HCT116 (cell line): ENCODE data around the gene MAP3K12. TPM values are rescaled to one million over a fixed set of nuclear protein-coding genes. Genes with fewer than 3 reads are reported as not detected.

Experiments used
- ATAC-seq: fragments of 200-7000 bp; cut with Tn5 transposase; 2 replicates; pipeline ENCODE4 v1.9.1; 2020; ENCODE audit warnings: mild to moderate bottlenecking, moderate library complexity
- BruUV-seq: library from RNA; stranded (reverse); fragments of 400-500 nt; replicated peaks from 2 replicates; lab custom pipeline; 2021; lab: Mats Ljungman, UMichigan
- CTCF ChIA-PET: fragments of 300-600 bp; sonication (Branson Sonifier 250); formaldehyde crosslinking; loops from one replicate; lab custom pipeline; 2021; ENCODE audit warnings: antibody characterized with exemption; lab: Charles Lee
- POLR2A ChIA-PET: fragments of 300-600, 350-600 bp; sonication (Branson Sonifier 250); formaldehyde crosslinking; loops from one replicate; lab custom pipeline; 2021; ENCODE audit warnings: antibody characterized with exemption; lab: Charles Lee
- RAD21 ChIA-PET, 2 experiments: fragments of 300-600 bp; sonication (Branson Sonifier 250); formaldehyde crosslinking; loops; one replicate each; lab custom pipeline; 2023; ENCODE audit warnings: low total read pairs in 2 of 2; ENCODE audit not compliant: uncharacterized antibody in 2 of 2, unreplicated experiment in 2 of 2, low non-redundant PET in 1 of 2; lab: Charles Lee
- DNase-seq: peaks from one replicate; pipeline ENCODE4 v3.0.0-alpha.2; 2010; ENCODE audit warnings: low read depth, low spot score
- H2AFZ ChIP-seq: fragments of 200-600 bp; shearing (Covaris generic), sonication (generic); 2 replicates; pipeline ENCODE4 v1.6.1; 2017; ENCODE audit warnings: low read depth, mixed run types, mixed read lengths, antibody characterized with exemption, low read length; ENCODE audit not compliant: poor library complexity, severe bottlenecking
- H3K27ac ChIP-seq: 2 replicates; pipeline ENCODE4 v1.5.1; 2012; ENCODE audit warnings: low read depth, low read length
- H3K27me3 ChIP-seq: fragments of 200-600 bp; sonication (generic); 2 replicates; pipeline ENCODE4 v1.6.1; 2016; ENCODE audit warnings: mixed run types, low read length, mixed read lengths; ENCODE audit not compliant: insufficient read depth
- H3K36me3 ChIP-seq, 2 experiments: fragments of 200-500 bp in 1 of 2; fragments of 200-600 bp in 1 of 2; sonication (Bioruptor generic) in 1 of 2; sonication (generic) in 1 of 2; 2 replicates each; pipeline versions ENCODE4 v1.5.1 to v1.6.1; 2014 to 2016; ENCODE audit warnings: low read length in 2 of 2, inconsistent platforms in 1 of 2, mixed read lengths in 1 of 2, mixed run types in 1 of 2; ENCODE audit not compliant: insufficient read depth in 2 of 2, control insufficient read depth in 1 of 2
- H3K4me1 ChIP-seq, 2 experiments: fragments of 200-600 bp in 1 of 2; sonication (generic) in 1 of 2; 2 replicates each; pipeline versions ENCODE4 v1.5.1 to v1.6.1; 2012 to 2017; ENCODE audit warnings: low read length in 2 of 2, inconsistent platforms in 1 of 2, mild to moderate bottlenecking in 1 of 2, mixed read lengths in 1 of 2, mixed run types in 1 of 2, moderate library complexity in 1 of 2; ENCODE audit not compliant: insufficient read depth in 2 of 2, control insufficient read depth in 1 of 2
- H3K4me2 ChIP-seq: fragments of 200-600 bp; sonication (generic); 2 replicates; pipeline ENCODE4 v1.6.1; 2017; ENCODE audit warnings: mixed run types, low read length, mixed read lengths
- H3K4me3 ChIP-seq, 2 experiments: fragments of 200-600 bp in 1 of 2; sonication (generic) in 1 of 2; replicated peaks in 1 of 2; 2 replicates each; pipeline ENCODE4 v1.5.1; 2011 to 2016; ENCODE audit warnings: low read length in 2 of 2, control low read depth in 1 of 2, low read depth in 1 of 2, mild to moderate bottlenecking in 1 of 2, mixed read lengths in 1 of 2, mixed run types in 1 of 2
- H3K79me2 ChIP-seq: fragments of 200-600 bp; sonication (generic); 2 replicates; pipeline ENCODE4 v1.6.1; 2017; ENCODE audit warnings: mild to moderate bottlenecking, mixed run types, low read length, moderate library complexity, mixed read lengths; ENCODE audit not compliant: insufficient read depth
- H3K9ac ChIP-seq: fragments of 200-600 bp; sonication (generic); 2 replicates; pipeline ENCODE4 v1.6.1; 2016; ENCODE audit warnings: low read length, mixed read lengths
- H3K9me2 ChIP-seq: fragments of 200-600 bp; sonication (generic), shearing (Covaris generic); 2 replicates; pipeline ENCODE4 v1.6.1; 2017; ENCODE audit warnings: mixed run types, mild to moderate bottlenecking, moderate library complexity; ENCODE audit not compliant: insufficient read depth
- H3K9me3 ChIP-seq, 2 experiments: fragments of 200-500 bp in 1 of 2; fragments of 200-600 bp in 1 of 2; sonication (Bioruptor generic) in 1 of 2; sonication (generic) in 1 of 2; 2 replicates each; pipeline ENCODE4 v1.6.1; 2014 to 2017; ENCODE audit warnings: low read length in 2 of 2, mixed read lengths in 2 of 2, inconsistent platforms in 1 of 2, low read depth in 1 of 2, mild to moderate bottlenecking in 1 of 2, mixed run types in 1 of 2, moderate library complexity in 1 of 2; ENCODE audit not compliant: control insufficient read depth in 1 of 2, insufficient read depth in 1 of 2
- H4K20me1 ChIP-seq: fragments of 200-600 bp; sonication (generic), shearing (Covaris generic); 2 replicates; pipeline ENCODE4 v1.6.1; 2017; ENCODE audit warnings: mixed run types, mild to moderate bottlenecking, moderate library complexity; ENCODE audit not compliant: insufficient read depth
- CBX3 ChIP-seq: IDR thresholded peaks from 2 replicates; pipeline ENCODE4 v1.6.1; 2012; ENCODE audit warnings: low read depth
- EGR1 ChIP-seq: IDR thresholded peaks from 2 replicates; pipeline ENCODE4 v1.6.1; 2012; ENCODE audit warnings: low read depth
- ELF1 ChIP-seq: IDR thresholded peaks from 2 replicates; pipeline ENCODE4 v1.6.1; 2012; ENCODE audit warnings: low read depth, borderline replicate concordance
- EZH2 ChIP-seq: fragments of 200-600 bp; sonication (generic); IDR thresholded peaks from 2 replicates; pipeline ENCODE4 v1.6.1; 2017; ENCODE audit warnings: antibody characterized with exemption, mixed run types
- FOSL1 ChIP-seq: IDR thresholded peaks from 2 replicates; pipeline ENCODE4 v1.6.1; 2012; ENCODE audit warnings: low read depth
- JUND ChIP-seq: IDR thresholded peaks from 2 replicates; pipeline ENCODE4 v1.6.1; 2012
- POLR2A ChIP-seq: IDR thresholded peaks from 2 replicates; pipeline ENCODE4 v1.7.0; 2011; ENCODE audit warnings: borderline replicate concordance; ENCODE audit not compliant: insufficient read depth, insufficient read length; ENCODE audit errors: extremely low read depth
- POLR2AphosphoS5 ChIP-seq: IDR thresholded peaks from 2 replicates; pipeline ENCODE4 v1.6.1; 2011; ENCODE audit warnings: mild to moderate bottlenecking, low read depth, low read length, moderate library complexity
- RAD21 ChIP-seq: IDR thresholded peaks from 2 replicates; pipeline ENCODE4 v1.6.1; 2012; ENCODE audit warnings: low read depth, mild to moderate bottlenecking
- SIN3A ChIP-seq: IDR thresholded peaks from 2 replicates; pipeline ENCODE4 v1.6.1; 2012; ENCODE audit warnings: low read depth
- SP1 ChIP-seq: IDR thresholded peaks from 2 replicates; pipeline ENCODE4 v1.6.1; 2012; ENCODE audit warnings: low read depth
- SRF ChIP-seq: IDR thresholded peaks from 2 replicates; pipeline ENCODE4 v1.6.1; 2012; ENCODE audit warnings: low read depth
- TCF7L2 ChIP-seq: IDR thresholded peaks from 2 replicates; pipeline ENCODE4 v1.7.0; 2011; ENCODE audit warnings: borderline replicate concordance, inconsistent platforms; ENCODE audit not compliant: insufficient read depth, insufficient read length; ENCODE audit errors: extremely low read depth
- YY1 ChIP-seq: IDR thresholded peaks from 2 replicates; pipeline ENCODE4 v1.6.1; 2011; ENCODE audit warnings: low read length, low read depth, moderate library complexity, mild to moderate bottlenecking; ENCODE audit not compliant: insufficient replicate concordance; ENCODE audit errors: extremely low read depth
- ZFX ChIP-seq: fragments of 450-650 bp; IDR thresholded peaks from 2 replicates; pipeline ENCODE4 v1.6.1; 2017
- intact Hi-C: fragments of 100-400 bp; cut with micrococcal nuclease; formaldehyde crosslinking; loops from 2 replicates; pipeline ENCODE4 v1.10.0; 2022
- total RNA-seq: library from RNA; stranded (reverse); gene quantifications from one replicate; pipeline ENCODE4 v1.2.1, GENCODE V29; 2021; ENCODE audit not compliant: unreplicated experiment
- TF ChIP-seq, protein P1 (sequence below): IDR thresholded peaks from 2 replicates; pipeline ENCODE4 v1.6.1; 2011; ENCODE audit warnings: mild to moderate bottlenecking, low read length, moderate library complexity; ENCODE audit not compliant: insufficient replicate concordance; ENCODE audit errors: extremely low read depth
- TF ChIP-seq, protein P2 (sequence below): IDR thresholded peaks from 2 replicates; pipeline ENCODE4 v1.6.1; 2012
- TF ChIP-seq, protein P3 (sequence below), 3 experiments: fragments of 200-600 bp in 1 of 3; sonication (generic) in 1 of 3; IDR thresholded peaks in 2 of 3; conservative IDR thresholded peaks in 1 of 3; 2 replicates each; pipeline ENCODE4 v1.5.1; 2012 to 2017; ENCODE audit warnings: low read depth in 2 of 3, low read length in 2 of 3, antibody characterized with exemption in 1 of 3, borderline replicate concordance in 1 of 3, control low read depth in 1 of 3, mild to moderate bottlenecking in 1 of 3, mixed read lengths in 1 of 3, mixed run types in 1 of 3, moderate library complexity in 1 of 3; ENCODE audit not compliant: insufficient read depth in 1 of 3
- TF ChIP-seq, protein P4 (sequence below): IDR thresholded peaks from 2 replicates; pipeline ENCODE4 v1.6.1; 2012

The MAP3K12 gene
- total RNA-seq, 1 experiment from 2014 or later, result 16.3 TPM

DNA sequence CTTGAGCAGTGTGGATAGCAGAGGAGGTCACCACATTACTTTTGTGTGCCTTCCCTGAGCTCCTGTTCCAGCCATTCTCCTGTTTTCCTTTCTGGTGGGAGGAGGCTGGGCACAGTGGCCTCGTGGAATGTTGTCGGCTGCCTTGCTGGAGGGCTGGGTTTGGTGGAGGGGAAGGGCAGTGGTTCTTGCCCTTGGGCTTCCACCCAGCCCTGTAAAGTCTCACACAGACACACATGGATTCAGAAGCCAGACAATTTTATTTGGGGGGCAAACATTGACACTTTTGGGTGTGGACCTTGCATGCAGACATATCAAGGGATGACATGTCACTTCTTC, 7.2 kb upstream of the MAP3K12 start:
- H3K27ac ChIP-seq, result no peak overlapping the region
- BruUV-seq, result no TSS peak
- H3K4me1 ChIP-seq, result peaks cover 5 to 18% of the 10 kb centered on the region in 2 experiments
- TF ChIP-seq, protein P1, sequence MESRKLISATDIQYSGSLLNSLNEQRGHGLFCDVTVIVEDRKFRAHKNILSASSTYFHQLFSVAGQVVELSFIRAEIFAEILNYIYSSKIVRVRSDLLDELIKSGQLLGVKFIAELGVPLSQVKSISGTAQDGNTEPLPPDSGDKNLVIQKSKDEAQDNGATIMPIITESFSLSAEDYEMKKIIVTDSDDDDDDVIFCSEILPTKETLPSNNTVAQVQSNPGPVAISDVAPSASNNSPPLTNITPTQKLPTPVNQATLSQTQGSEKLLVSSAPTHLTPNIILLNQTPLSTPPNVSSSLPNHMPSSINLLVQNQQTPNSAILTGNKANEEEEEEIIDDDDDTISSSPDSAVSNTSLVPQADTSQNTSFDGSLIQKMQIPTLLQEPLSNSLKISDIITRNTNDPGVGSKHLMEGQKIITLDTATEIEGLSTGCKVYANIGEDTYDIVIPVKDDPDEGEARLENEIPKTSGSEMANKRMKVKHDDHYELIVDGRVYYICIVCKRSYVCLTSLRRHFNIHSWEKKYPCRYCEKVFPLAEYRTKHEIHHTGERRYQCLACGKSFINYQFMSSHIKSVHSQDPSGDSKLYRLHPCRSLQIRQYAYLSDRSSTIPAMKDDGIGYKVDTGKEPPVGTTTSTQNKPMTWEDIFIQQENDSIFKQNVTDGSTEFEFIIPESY, result no peak
- TF ChIP-seq POLR2AphosphoS5, result no peak
- no peak for TF ChIP-seq TCF7L2
- no peak for TF ChIP-seq SRF
- no peak for TF ChIP-seq ELF1
- TF ChIP-seq, protein P2, sequence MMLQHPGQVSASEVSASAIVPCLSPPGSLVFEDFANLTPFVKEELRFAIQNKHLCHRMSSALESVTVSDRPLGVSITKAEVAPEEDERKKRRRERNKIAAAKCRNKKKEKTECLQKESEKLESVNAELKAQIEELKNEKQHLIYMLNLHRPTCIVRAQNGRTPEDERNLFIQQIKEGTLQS, result no peak
- no peak for TF ChIP-seq RAD21
- no peak for TF ChIP-seq SIN3A
- TF ChIP-seq FOSL1, result no peak
- TF ChIP-seq POLR2A, result no peak
- TF ChIP-seq, protein P3, sequence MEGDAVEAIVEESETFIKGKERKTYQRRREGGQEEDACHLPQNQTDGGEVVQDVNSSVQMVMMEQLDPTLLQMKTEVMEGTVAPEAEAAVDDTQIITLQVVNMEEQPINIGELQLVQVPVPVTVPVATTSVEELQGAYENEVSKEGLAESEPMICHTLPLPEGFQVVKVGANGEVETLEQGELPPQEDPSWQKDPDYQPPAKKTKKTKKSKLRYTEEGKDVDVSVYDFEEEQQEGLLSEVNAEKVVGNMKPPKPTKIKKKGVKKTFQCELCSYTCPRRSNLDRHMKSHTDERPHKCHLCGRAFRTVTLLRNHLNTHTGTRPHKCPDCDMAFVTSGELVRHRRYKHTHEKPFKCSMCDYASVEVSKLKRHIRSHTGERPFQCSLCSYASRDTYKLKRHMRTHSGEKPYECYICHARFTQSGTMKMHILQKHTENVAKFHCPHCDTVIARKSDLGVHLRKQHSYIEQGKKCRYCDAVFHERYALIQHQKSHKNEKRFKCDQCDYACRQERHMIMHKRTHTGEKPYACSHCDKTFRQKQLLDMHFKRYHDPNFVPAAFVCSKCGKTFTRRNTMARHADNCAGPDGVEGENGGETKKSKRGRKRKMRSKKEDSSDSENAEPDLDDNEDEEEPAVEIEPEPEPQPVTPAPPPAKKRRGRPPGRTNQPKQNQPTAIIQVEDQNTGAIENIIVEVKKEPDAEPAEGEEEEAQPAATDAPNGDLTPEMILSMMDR (IDR thresholded peaks at IDR 0.05 in 2 of 3, conservative IDR thresholded peaks at IDR 0.05 in 1 of 3; ENCODE audit: borderline replicate concordance in 1 of 3, insufficient read depth in 1 of 3, low read depth in 2 of 3, low read length in 2 of 3), result no peak
- TF ChIP-seq YY1, result no peak
- no peak for TF ChIP-seq EZH2
- TF ChIP-seq EGR1, result no peak
- no peak for TF ChIP-seq SP1
- no peak for TF ChIP-seq CBX3
- TF ChIP-seq, protein P4, sequence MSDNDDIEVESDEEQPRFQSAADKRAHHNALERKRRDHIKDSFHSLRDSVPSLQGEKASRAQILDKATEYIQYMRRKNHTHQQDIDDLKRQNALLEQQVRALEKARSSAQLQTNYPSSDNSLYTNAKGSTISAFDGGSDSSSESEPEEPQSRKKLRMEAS, result no peak
- no peak for TF ChIP-seq JUND
- TF ChIP-seq ZFX, result no peak
- H3K4me3 ChIP-seq, result no peak overlapping the region
- DNase-seq, result no peak
- no peaks in the 10 kb centered on the region for H4K20me1 ChIP-seq
- RAD21 ChIA-PET, result no interaction called here
- POLR2A ChIA-PET, result no interaction called here
- no peaks in the 10 kb centered on the region for H3K9me2 ChIP-seq
- H3K4me2 ChIP-seq, result no peak overlapping the region
- H3K27me3 ChIP-seq, result no peaks in the 10 kb centered on the region
- CTCF ChIA-PET, result no interaction called here
- H3K9ac ChIP-seq, result no peak overlapping the region
- H3K9me3 ChIP-seq, result no peaks in the 10 kb centered on the region
- intact Hi-C loops, result no loop called here
- no peak for ATAC-seq
- peaks cover 16% of the 10 kb centered on the region for H3K79me2 ChIP-seq
- H3K36me3 ChIP-seq, result peaks cover 5 to 9% of the 10 kb centered on the region in 2 experiments; a peak in 3 of 4 replicates
- no peak overlapping the region for H2AFZ ChIP-seq
